Erythroblast (primary cell): Measurements from ENCODE around the gene EPHB1.

Experiments used
- GATA1 ChIP-seq: IDR thresholded peaks from 2 replicates; pipeline ENCODE4 v1.6.1; 2011; ENCODE audit warnings: low read depth, mild to moderate bottlenecking, control low read depth, low read length, moderate library complexity
- POLR2A ChIP-seq: IDR thresholded peaks from 2 replicates; pipeline ENCODE4 v1.6.1; 2011; ENCODE audit warnings: mild to moderate bottlenecking, low read length

DNA sequence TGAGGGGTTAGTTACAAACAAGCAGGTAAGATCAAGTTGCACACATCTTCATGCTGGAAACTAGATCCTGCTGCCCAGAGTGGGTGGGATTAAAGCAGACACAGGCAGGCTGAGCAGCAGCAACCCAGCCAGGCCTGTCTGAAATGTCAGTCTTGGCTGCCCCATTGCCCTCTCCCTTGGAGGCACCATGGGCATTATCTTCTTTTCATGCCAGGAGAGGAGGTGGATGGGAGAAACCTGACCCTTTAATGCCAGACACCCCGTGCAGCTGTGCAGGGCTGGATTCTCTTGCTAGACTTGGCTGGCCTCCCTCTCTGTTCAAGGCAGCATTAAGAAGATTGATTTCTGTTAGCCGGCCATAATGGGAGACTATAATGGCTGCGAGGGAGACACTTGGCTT is 23.0 kb upstream of the EPHB1 start:
- no peak for TF ChIP-seq POLR2A
- no peak for TF ChIP-seq GATA1
